PC-9 (cell line): ENCODE measurements around the gene ANXA1. TPM values are rescaled to one million over a fixed set of nuclear protein-coding genes. Genes with fewer than 3 reads are reported as not detected.
"Not testable (repeated sequence)": the region's sequence is repeated elsewhere in the genome, so short reads cannot be mapped to it uniquely, and the experiment has no call there.

Experiments used
- BruUV-seq: library from RNA; stranded (reverse); fragments of 400-500 nt; replicated peaks from 2 replicates; lab custom pipeline; 2021; lab: Mats Ljungman, UMichigan
- CTCF ChIA-PET: fragments of 300-600 bp; sonication (Branson Sonifier 250); formaldehyde crosslinking; loops from one replicate; lab custom pipeline; 2022; ENCODE audit warnings: antibody characterized with exemption; lab: Charles Lee
- POLR2A ChIA-PET: fragments of 300-600 bp; sonication (Branson Sonifier 250); formaldehyde crosslinking; loops from one replicate; lab custom pipeline; 2022; ENCODE audit warnings: antibody characterized with exemption; ENCODE audit not compliant: unreplicated experiment; lab: Charles Lee
- DNase-seq, 2 experiments: peaks; one replicate each; pipeline versions ENCODE4 v3.0.0 to v3.0.0-alpha.2; 2015 to 2022; ENCODE audit warnings: mixed read lengths in 1 of 2
- H2AFZ ChIP-seq: fragments of 200-600 bp; sonication (generic); 2 replicates; pipeline ENCODE4 v1.8.1; 2017; ENCODE audit warnings: antibody characterized with exemption
- H3F3A ChIP-seq: fragments of 200-600 bp; sonication (generic); 2 replicates; pipeline ENCODE4 v1.8.1; 2017; ENCODE audit warnings: antibody characterized with exemption, mild to moderate bottlenecking, low read depth; ENCODE audit not compliant: insufficient read depth
- H3K27ac ChIP-seq: fragments of 200-600 bp; sonication (generic); 2 replicates; pipeline ENCODE4 v1.6.1; 2016; ENCODE audit warnings: mixed run types
- H3K27me3 ChIP-seq: fragments of 200-600 bp; sonication (generic); 2 replicates; pipeline ENCODE4 v1.6.1; 2016; ENCODE audit warnings: low read depth, mixed run types; ENCODE audit not compliant: insufficient read depth
- H3K36me3 ChIP-seq: fragments of 200-600 bp; sonication (generic); 2 replicates; pipeline ENCODE4 v1.6.1; 2016; ENCODE audit warnings: low read depth, mixed run types
- H3K4me1 ChIP-seq: fragments of 200-600 bp; sonication (generic); replicated peaks from 2 replicates; pipeline ENCODE4 v1.6.1; 2016; ENCODE audit warnings: mixed run types; ENCODE audit not compliant: insufficient read depth
- H3K4me2 ChIP-seq: fragments of 200-600 bp; sonication (generic); 2 replicates; pipeline ENCODE4 v1.6.1; 2017; ENCODE audit warnings: mixed run types
- H3K4me3 ChIP-seq: fragments of 200-600 bp; sonication (generic); 2 replicates; pipeline ENCODE4 v1.6.1; 2016; ENCODE audit warnings: mixed run types
- H3K79me2 ChIP-seq: fragments of 200-600 bp; sonication (generic); 2 replicates; pipeline ENCODE4 v1.6.1; 2017; ENCODE audit warnings: low read depth, mixed run types
- H3K9me2 ChIP-seq: fragments of 200-600 bp; sonication (generic); 2 replicates; pipeline ENCODE4 v1.8.1; 2017; ENCODE audit warnings: mild to moderate bottlenecking; ENCODE audit not compliant: insufficient read depth
- H3K9me3 ChIP-seq: fragments of 200-600 bp; sonication (generic); 2 replicates; pipeline ENCODE4 v1.8.1; 2016; ENCODE audit warnings: low read depth; ENCODE audit not compliant: insufficient read depth
- H4K20me1 ChIP-seq: fragments of 200-600 bp; sonication (generic); 2 replicates; pipeline ENCODE4 v1.8.1; 2017; ENCODE audit not compliant: insufficient read depth
- CTCF ChIP-seq: fragments of 200-600 bp; sonication (generic); conservative IDR thresholded peaks from 2 replicates; pipeline ENCODE4 v1.6.1; 2017; ENCODE audit warnings: mixed run types, antibody characterized with exemption, mild to moderate bottlenecking, moderate library complexity
- EZH2 ChIP-seq: fragments of 200-600 bp; sonication (generic); IDR thresholded peaks from 2 replicates; pipeline ENCODE4 v1.8.0; 2017; ENCODE audit warnings: antibody characterized with exemption, low read depth
- intact Hi-C: fragments of 100-400 bp; cut with micrococcal nuclease; formaldehyde crosslinking; loops from one replicate; pipeline ENCODE4 v1.10.0; 2022; ENCODE audit not compliant: unreplicated experiment
- total RNA-seq: library from RNA; stranded (reverse); gene quantifications from 2 replicates; pipeline ENCODE4 v1.2.3, GENCODE V29; 2021

The ANXA1 gene
- total RNA-seq, 1 experiment from 2014 or later: 753 TPM

DNA sequence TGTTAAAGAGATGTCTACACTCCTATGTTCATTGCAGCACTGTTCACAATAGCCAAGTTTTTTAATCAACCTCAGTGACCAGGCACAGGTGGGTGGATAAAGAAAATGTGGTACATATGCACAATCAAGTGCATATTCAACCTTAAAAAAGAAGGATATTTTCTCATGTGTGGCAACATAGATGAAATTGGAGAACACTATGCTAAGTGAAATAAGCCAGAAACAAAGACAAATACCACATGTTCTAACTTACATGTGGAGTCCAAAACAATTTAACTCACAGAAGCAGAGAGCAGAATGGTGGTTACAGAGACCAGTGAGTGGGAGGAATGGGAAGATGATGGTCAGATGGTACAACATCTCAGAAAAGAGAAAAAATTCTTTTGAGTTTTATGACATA, 31.8 kb downstream of the ANXA1 start:
- no peak for TF ChIP-seq EZH2
- no peak for TF ChIP-seq CTCF
- peaks cover 4% of the 10 kb centered on the region; the same call in 1 of the 2 replicates for H3K9me3 ChIP-seq
- intact Hi-C loops: loop anchor here (1.0 to 5.0 kb wide), 3 partner anchors 311 to 901 kb away; no protein-coding TSS in a partner anchor
- no peak for DNase-seq
- 0 out of 2 replicates have a peak, but pooled peaks cover 4% of the 10 kb centered on the region for H3K36me3 ChIP-seq
- no peak overlapping the region for H3K4me3 ChIP-seq
- H3K4me2 ChIP-seq: no peak overlapping the region
- no peaks in the 10 kb centered on the region for H4K20me1 ChIP-seq
- H3K79me2 ChIP-seq: no peaks in the 10 kb centered on the region
- ChIA-PET POLR2A (no interaction called here), CTCF (no interaction called here)
- H2AFZ ChIP-seq: no peak overlapping the region
- H3K27ac ChIP-seq: no peak overlapping the region
- H3F3A ChIP-seq: peaks cover 21% of the 10 kb centered on the region; the same call in 1 of the 2 replicates
- BruUV-seq: no TSS peak
- H3K27me3 ChIP-seq: no peaks in the 10 kb centered on the region
- H3K9me2 ChIP-seq: no peaks in the 10 kb centered on the region
- H3K4me1 ChIP-seq: peaks cover 30% of the 10 kb centered on the region

DNA sequence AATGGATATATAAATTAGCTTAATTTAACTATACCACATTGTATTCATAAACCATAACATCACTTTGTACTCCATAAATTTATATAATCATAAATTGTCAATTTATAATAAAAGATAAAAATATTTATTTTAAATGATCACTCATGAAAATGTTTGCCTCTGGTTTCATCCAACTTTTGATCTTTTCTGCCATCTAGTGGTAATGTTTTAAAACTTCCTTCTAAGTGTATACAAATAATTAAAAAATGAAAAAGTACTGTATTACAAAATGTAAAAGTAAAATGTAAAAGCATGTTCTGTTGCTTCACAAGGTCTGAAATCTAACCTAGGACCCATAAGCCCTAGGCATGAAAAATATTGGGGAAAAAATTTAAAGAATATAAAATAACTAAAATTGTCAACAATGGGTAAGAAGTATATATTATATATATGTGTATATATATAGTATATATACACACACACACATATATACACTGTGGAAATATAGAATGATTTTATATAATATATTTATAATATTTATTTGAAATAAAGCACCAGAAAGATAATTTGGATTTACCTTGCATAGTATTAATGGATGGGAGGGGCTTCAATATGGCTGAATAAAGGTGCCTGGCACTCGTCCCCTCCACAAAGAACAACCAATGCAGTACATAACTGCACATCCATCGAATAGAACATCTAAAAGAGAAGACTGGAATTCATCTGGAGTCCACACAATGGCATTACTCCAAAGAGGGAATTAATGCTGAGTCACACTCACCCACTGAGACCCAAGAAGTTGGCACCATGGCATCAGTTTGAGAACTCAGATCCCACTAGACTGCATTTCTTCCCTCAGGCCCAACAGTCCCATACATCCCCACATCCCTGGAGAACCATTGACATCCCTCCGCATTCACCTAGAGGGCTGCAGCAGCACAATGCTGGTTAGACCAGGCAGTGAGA, 32.5 kb downstream of the ANXA1 start:
- Histone ChIP-seq H3K36me3 (0 out of 2 replicates have a peak, but pooled peaks cover 4% of the 10 kb centered on the region), H3K27ac (no peak overlapping the region), H3K9me3 (peaks cover 4% of the 10 kb centered on the region; the same call in 1 of the 2 replicates), H3K27me3 (no peaks in the 10 kb centered on the region), H2AFZ (no peak overlapping the region), H3F3A (peaks cover 14% of the 10 kb centered on the region; the same call in 1 of the 2 replicates), H3K4me3 (no peak overlapping the region), H3K9me2 (no peaks in the 10 kb centered on the region), H4K20me1 (no peaks in the 10 kb centered on the region), H3K4me1 (peaks cover 23% of the 10 kb centered on the region), H3K79me2 (no peaks in the 10 kb centered on the region), H3K4me2 (no peak overlapping the region)
- CTCF ChIA-PET: no interaction called here
- peak in 1 of 2 experiments; percentile 52 for DNase-seq
- intact Hi-C loops: loop anchor here (1.0 to 5.0 kb wide), 6 partner anchors 77 to 902 kb away; no protein-coding TSS in a partner anchor
- no TSS peak for BruUV-seq
- TF ChIP-seq CTCF: peak; percentile 80
- TF ChIP-seq EZH2: no peak
- POLR2A ChIA-PET: no interaction called here

- intact Hi-C loops, H3K9me3 ChIP-seq: not testable (repeated sequence)
Measured at GRCh38 chr9:73191109-73191508, 39.4 kb downstream of the ANXA1 start.

More at GRCh38 chr9:73191109-73191508, 39.4 kb downstream of the ANXA1 start:
- BruUV-seq, CTCF ChIA-PET, H3K27ac ChIP-seq, H3K4me2 ChIP-seq, H3K9me2 ChIP-seq, H3K79me2 ChIP-seq, H3K36me3 ChIP-seq, H2AFZ ChIP-seq, DNase-seq, H3K4me3 ChIP-seq, POLR2A ChIA-PET, H3F3A ChIP-seq, H4K20me1 ChIP-seq, H3K4me1 ChIP-seq, H3K27me3 ChIP-seq: not testable (repeated sequence)
